HUES6 (cell line): ENCODE data around the gene WASF2.
"Not testable (repeated sequence)": the region's sequence is repeated elsewhere in the genome, so short reads cannot be mapped to it uniquely, and the experiment has no call there.

Experiments used
- H3K27ac ChIP-seq: 2 replicates; pipeline ENCODE4 v1.7.0; 2013; ENCODE audit warnings: low read depth, mild to moderate bottlenecking, low read length, inconsistent platforms
- H3K27me3 ChIP-seq: 2 replicates; pipeline ENCODE4 v1.6.1; 2013; ENCODE audit warnings: low read length; ENCODE audit not compliant: control insufficient read depth, insufficient read depth
- H3K36me3 ChIP-seq: 2 replicates; pipeline ENCODE4 v1.6.1; 2013; ENCODE audit warnings: low read length; ENCODE audit not compliant: control insufficient read depth, insufficient read depth
- H3K4me1 ChIP-seq: 2 replicates; pipeline ENCODE4 v1.6.1; 2013; ENCODE audit warnings: low read length; ENCODE audit not compliant: control insufficient read depth, insufficient read depth
- H3K4me3 ChIP-seq: 2 replicates; pipeline ENCODE4 v1.5.1; 2013; ENCODE audit warnings: low read depth, low read length
- H3K9ac ChIP-seq: one replicate; pipeline ENCODE4 v1.6.1; 2013; ENCODE audit warnings: mild to moderate bottlenecking, low read length
- H3K9me3 ChIP-seq: 2 replicates; pipeline ENCODE4 v1.6.1; 2013; ENCODE audit warnings: low read depth, low read length; ENCODE audit not compliant: control insufficient read depth, insufficient read depth

Gene WASF2

DNA sequence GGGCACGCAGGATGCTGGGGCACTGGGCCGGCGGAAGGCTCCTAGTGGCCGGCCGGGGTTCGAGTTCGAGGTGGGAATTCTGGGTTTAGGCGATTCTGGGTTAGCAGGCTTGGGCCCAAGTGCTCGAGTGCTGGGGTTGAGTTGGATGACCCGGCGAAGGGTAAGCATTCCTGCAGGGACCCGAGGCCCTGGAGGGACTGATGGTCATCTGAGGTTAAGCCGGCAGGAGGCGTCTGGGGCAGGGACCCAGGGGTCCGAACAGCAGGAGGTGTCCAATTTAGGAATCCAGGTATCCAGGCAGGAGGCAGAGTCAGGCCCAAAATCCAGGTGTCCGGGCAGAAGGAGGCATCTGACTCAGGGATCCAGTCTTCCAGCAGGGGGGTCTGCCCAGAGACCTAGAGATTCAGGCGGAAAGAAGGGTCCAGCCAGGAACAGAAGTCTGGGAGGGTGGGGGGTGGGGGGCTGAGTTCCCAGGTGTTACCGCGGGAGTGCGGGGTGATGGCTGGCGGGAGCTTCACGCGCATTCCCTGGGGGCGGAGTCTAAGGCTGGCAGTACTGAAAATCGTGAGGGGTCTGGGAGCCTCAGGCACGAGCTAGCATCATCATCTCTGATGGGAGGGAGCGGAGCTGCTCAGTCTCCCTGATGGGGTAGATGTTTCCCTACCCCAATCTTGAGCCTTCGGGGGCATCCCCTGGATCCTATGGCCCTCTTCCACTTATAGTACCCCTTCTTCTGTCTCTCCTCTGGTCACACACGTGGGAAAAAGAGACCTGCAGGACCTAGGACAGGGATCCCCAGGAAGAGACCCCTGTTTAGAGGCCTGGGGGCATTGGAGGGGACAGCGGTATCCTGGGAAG, 97.0 kb downstream of the WASF2 start:
- H3K4me1 ChIP-seq = peaks cover 24% of the 10 kb centered on the region
- H3K36me3 ChIP-seq = peaks cover 8% of the 10 kb centered on the region
- H3K27me3 ChIP-seq = no peaks in the 10 kb centered on the region
- peak overlapping the region; percentile 90; the same call in 1 of the 2 replicates for H3K27ac ChIP-seq
- no peaks in the 10 kb centered on the region for H3K9me3 ChIP-seq
- H3K4me3 ChIP-seq = peak overlapping the region; percentile 81
- peak overlapping the region; percentile 74 for H3K9ac ChIP-seq

DNA sequence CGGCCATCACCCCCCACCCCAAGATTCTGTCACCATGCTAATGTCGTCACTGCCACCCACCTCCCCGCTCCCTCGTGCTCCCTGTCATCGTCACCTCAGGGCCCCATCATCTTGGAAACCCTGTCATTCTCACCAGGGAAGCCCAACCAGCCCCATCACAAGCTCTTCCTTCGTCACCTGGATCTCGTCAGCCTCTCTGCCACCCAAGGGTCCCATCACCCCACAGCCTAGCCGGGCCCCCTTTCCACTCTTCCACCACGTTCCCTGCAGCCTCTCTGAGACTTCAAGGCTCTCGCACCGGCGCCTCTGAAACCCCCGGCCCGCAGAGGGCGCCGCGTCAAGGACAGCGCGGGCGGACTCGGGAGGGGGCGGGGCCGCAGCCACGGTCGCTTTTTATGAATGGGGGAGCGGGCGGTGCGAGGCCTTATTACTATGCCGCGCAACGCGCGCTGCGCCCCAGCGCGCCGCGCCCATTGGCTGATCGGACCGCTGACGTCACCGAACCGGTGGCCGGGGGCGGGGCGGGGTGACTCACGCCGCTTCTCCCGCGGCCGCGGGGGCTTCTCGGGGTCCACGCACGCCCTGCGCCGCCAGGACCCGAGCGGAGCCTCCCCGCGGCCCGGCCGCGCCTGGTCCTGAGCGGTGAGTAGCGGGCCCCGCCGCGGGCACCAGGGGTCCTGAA, 97.7 kb downstream of the WASF2 start, which contains the start of gene GPR3:
TSS of gene GPR3 (plus strand) at position 527 of the 682 bp plus-strand sequence. CDS start 1,177 bp downstream, outside the sequence.
- peak within 1 kb of the TSS; percentile 81 for H3K4me3 ChIP-seq
- no peaks in the 10 kb centered on the region for H3K27me3 ChIP-seq
- peaks cover 8% of the 10 kb centered on the region for H3K36me3 ChIP-seq
- H3K9me3 ChIP-seq = no peaks in the 10 kb centered on the region
- peak within 1 kb of the TSS; percentile 90; the same call in 1 of the 2 replicates for H3K27ac ChIP-seq
- H3K4me1 ChIP-seq = peaks cover 19% of the 10 kb centered on the region
- H3K9ac ChIP-seq = peak within 1 kb of the TSS; percentile 74

DNA sequence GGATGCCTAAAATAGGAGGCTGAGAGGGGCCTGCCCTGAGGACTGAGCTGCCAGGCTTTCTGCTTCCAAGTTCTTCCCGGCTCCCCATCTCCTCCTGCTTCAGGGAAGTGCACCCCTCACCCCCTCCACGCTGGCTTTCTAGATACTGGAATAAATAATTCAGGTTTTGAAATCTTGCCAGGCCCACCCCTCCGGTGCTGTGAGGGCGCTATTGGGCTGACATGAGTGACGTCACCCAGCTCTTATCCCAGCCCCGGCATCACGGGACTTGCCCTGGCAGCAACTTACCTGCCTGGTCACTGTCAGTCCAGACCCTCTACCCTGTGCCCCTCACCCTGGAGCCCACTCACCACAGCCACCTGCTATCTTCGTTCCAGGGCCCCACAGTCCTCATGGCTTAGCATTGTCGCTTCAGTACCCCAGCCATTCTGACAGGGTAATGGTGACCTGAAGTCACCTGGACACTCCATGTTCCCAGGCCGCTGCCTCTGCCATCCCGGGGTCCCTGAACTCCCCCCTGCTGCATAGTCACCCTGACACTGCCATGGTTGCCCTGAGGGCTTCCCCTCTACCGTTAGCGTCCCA, 98.4 kb downstream of the WASF2 start:
- H3K9ac ChIP-seq = no peak overlapping the region
- H3K9me3 ChIP-seq = no peaks in the 10 kb centered on the region
- H3K27ac ChIP-seq = no peak overlapping the region
- H3K36me3 ChIP-seq = peaks cover 8% of the 10 kb centered on the region
- no peaks in the 10 kb centered on the region for H3K27me3 ChIP-seq
- H3K4me1 ChIP-seq = peaks cover 16% of the 10 kb centered on the region
- H3K4me3 ChIP-seq = peak overlapping the region; percentile 81

DNA sequence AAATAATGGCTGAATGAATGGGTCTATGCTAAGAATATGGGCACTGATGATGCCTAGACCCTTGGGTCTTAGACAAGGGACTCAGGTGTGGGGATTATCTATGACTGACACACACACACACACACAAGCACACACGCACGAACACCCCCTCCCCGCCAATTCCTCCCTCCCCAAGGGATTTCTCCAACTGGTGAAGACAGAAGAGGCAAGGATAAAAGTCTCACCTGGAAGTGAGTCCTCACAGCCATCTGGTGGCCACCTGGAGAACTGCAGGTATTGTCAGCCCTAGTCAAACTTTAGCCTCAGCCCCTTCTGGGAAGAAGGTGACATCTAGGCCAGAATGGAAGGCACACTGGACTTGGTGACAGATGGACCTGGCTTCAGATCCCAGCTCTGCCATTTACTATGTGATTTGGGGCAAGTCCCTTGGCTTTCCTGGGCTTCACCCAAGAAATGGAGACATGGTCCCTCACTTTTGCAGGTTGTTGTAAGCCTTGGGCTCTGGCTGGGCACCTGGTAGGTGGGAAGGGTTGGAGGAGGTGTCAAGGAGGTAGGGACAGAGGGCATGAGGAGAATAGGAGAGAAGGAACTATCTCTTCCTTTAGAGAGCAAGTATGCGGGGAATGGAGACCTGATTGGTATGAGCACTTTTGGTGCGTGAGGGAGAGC, 101.5 kb downstream of the WASF2 start:
- Histone ChIP-seq H3K9ac (no peak overlapping the region), H3K27ac (no peak overlapping the region), H3K9me3 (no peaks in the 10 kb centered on the region), H3K27me3 (no peaks in the 10 kb centered on the region), H3K36me3 (no peaks in the 10 kb centered on the region), H3K4me1 (peaks cover 17% of the 10 kb centered on the region), H3K4me3 (no peak overlapping the region)

DNA sequence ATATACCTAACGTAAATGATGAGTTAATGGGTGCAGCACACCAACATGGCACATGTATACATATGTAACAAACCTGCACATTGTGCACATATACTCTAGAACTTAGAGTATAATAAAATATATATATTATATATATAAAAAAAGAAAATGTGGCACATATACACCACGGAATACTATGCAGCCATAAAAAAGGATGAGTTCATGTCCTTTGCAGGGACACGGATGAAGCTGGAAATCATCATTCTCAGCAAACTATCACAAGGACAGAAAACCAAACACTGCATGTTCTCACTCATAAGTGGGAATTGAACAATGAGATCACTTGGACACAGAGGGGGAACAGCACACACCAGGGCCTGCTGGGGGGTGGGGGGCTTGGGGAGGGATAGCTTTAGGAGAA, 105.2 kb downstream of the WASF2 start:
- H3K4me3 ChIP-seq, H3K4me1 ChIP-seq, H3K27ac ChIP-seq, H3K9me3 ChIP-seq, H3K36me3 ChIP-seq, H3K9ac ChIP-seq: not testable (repeated sequence)
- H3K27me3 ChIP-seq = peaks cover 19% of the 10 kb centered on the region

DNA sequence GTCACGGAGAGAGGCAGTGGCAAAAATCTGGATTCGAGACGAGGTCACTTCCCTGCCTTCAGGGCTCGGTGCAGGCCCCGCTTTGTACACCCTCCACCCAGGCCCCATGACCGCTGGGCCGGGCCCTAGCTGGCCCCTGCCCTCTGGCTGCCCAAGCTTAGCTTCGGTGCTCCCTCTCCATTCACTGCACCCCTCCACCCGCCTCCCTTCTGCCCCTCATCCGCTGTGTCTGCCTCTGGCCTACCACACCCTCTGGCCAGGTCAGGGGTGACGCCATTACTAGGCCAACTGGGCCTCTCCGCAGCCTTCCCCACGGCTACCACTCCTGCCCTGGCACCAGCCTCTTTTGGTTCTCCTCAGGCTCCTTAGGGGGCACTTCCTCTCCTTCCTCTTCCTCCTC, 106.3 kb downstream of the WASF2 start:
- H3K9me3 ChIP-seq = no peaks in the 10 kb centered on the region
- H3K27ac ChIP-seq = no peak overlapping the region
- no peak overlapping the region for H3K9ac ChIP-seq
- peaks cover 19% of the 10 kb centered on the region for H3K27me3 ChIP-seq
- peak overlapping the region; percentile 67 for H3K4me3 ChIP-seq
- no peaks in the 10 kb centered on the region for H3K36me3 ChIP-seq
- H3K4me1 ChIP-seq = peaks cover 8% of the 10 kb centered on the region; the same call in 1 of the 2 replicates

DNA sequence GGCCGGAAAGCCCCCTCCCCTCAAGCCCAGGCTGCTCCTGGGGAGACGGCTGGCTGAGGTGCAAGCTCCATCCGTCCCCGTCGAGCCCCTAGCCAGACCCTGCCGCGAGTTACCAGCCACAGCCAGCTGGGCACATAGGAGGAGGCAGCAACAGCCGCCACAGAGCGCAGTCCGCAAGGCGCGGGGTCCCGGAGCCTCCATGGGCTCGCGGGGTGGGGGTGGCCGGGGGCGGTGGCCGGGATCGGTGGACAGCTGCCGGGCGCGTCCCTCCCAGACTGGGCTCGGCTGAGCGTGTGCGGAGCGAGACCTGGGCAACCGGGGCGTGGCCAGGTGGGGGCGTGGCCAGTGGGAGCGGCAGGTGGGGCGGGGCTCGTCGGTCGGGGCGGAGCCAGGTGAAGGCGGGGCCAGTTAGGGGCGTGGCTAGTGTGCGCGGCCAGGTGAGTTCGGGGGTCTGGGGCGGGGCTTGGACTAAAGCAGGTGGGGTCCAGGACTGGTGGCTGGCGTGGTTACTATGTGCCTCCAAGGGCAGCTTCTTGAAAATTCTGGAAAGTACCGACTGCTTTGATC, 106.8 kb downstream of the WASF2 start, which contains the start of gene CD164L2:
TSS of gene CD164L2 (minus strand) at position 295 of the 567 bp plus-strand sequence. CDS start at position 201, 94 bp downstream.
- Histone ChIP-seq H3K36me3 (no peaks in the 10 kb centered on the region), H3K9ac (no peak within 1 kb of the TSS)

DNA sequence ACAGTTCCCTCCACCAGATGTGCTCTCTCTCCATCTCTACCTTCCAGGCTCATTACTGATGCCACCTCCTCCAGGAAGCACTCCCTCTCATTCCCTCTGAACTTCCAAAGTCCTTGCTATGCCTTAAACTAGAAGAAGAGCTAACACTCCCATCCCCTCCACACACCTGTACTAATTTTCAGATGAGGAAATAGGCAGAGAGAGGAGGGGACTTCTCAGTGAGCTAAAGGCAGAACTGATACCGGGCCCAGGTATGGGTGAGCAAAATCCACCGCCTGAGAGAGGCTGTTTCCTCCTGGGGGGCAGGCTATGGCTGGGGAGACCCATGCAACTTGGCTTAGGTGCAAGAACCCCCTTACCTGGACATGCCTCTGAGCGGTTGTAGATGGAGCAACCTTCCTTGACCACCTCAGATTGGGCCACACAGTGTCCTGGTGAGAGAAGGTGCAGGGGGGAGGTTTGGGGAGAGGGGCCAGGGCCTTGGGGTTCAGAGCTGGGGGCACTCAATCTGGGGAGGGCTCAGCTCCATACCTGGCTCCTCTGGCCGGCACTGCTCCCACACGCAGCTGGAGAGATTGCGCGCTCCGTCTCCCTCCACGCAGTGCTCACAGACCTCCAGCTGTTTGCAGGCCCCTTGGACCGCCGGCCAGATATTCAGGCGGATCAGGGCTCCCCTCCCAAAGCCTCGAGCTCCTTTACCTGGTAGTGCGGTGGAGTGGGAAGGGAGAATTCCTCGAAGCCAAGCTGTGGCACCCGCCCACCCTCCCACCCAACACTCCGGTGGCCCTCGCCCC, 107.8 kb downstream of the WASF2 start:
- H3K36me3 ChIP-seq = no peaks in the 10 kb centered on the region
- H3K4me3 ChIP-seq = no peak overlapping the region
- peaks cover 8% of the 10 kb centered on the region; the same call in 1 of the 2 replicates for H3K4me1 ChIP-seq
- no peak overlapping the region for H3K27ac ChIP-seq
- H3K9me3 ChIP-seq = no peaks in the 10 kb centered on the region
- H3K27me3 ChIP-seq = peaks cover 19% of the 10 kb centered on the region
- H3K9ac ChIP-seq = no peak overlapping the region

More for the DNA sequence above, 106.8 kb downstream of the WASF2 start, which contains the start of gene CD164L2:
- H3K4me1 ChIP-seq = peaks cover 8% of the 10 kb centered on the region; the same call in 1 of the 2 replicates
- no peaks in the 10 kb centered on the region for H3K9me3 ChIP-seq
- peaks cover 19% of the 10 kb centered on the region for H3K27me3 ChIP-seq
- peak within 1 kb of the TSS; percentile 67 for H3K4me3 ChIP-seq
- no peak within 1 kb of the TSS for H3K27ac ChIP-seq

DNA sequence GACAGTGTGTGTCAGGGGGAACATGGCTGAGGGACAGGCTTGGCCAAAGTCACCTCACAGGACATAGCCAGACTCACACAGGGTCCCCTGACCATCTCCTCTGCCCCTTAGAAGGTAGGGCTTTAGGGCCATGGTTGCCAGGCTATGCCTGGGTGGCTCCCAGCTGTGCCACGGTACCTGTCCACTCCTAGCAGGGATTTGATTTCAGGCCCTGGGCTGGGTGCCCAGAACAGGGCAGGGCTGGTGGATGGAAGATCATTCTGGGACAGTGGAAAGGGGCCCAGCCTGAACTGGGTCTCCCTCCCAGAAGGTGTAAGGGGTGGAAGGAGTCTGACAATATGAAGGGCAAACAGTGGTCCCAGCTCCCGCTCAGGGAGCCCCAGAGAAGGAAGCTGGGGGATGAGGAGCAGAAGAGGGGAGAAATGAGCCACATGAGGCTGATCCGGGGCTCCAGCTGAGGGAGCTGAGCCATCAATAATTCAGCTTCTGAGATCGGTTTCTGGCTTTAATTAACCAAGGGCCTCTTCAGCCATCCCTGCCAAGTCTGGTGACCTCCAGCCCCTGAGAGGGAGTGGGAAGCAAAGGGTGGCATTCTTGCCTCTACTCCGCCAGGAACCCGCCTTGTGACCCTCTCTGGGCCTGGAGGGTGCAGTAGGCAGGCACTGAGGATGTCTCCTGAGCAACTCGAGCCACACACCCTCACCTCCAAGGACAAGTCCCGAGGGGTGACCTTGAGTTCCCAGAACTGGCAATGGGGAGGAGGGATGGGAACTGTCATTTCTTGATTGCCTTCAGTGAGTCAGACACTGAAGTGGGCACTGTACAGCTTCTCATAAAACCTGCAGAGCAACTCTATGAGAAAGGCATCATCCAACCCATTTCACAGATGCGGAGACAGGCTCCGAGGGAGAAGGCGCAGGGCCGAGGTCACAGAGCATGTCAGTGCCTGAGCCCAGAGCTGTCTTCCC, 108.9 kb downstream of the WASF2 start:
- Histone ChIP-seq H3K9ac (no peak overlapping the region), H3K4me1 (peaks cover 8% of the 10 kb centered on the region; the same call in 1 of the 2 replicates), H3K27ac (no peak overlapping the region), H3K9me3 (no peaks in the 10 kb centered on the region), H3K4me3 (no peak overlapping the region), H3K27me3 (peaks cover 19% of the 10 kb centered on the region), H3K36me3 (no peaks in the 10 kb centered on the region)
